HL-60 (cell line): ENCODE data around the gene MYRIP.
A peak's percentile ranks its signal among the peaks of the same experiment; 100 is the strongest.

Experiments used
- DNase-seq, 2 experiments: peaks; one replicate each; pipeline ENCODE4 v3.0.0-alpha.2; 2010 to 2020; ENCODE audit warnings: low read depth in 1 of 2, low spot score in 1 of 2
- H3K27ac ChIP-seq: fragments of 250-450 bp; sonication (Bioruptor Pico); replicated peaks from 2 replicates; pipeline ENCODE4 v1.5.1; 2020; ENCODE audit warnings: mild to moderate bottlenecking, moderate library complexity
- H3K27me3 ChIP-seq: fragments of 250-450 bp; sonication (Bioruptor Pico); 2 replicates; pipeline ENCODE4 v1.5.1; 2021; ENCODE audit warnings: mild to moderate bottlenecking, moderate library complexity; ENCODE audit not compliant: insufficient read depth, poor library complexity, severe bottlenecking
- H3K4me3 ChIP-seq: replicated peaks from 2 replicates; pipeline ENCODE4 v1.5.1; 2011; ENCODE audit warnings: mild to moderate bottlenecking, control low read depth, low read length; ENCODE audit not compliant: insufficient read depth
- GABPA ChIP-seq: IDR thresholded peaks from 2 replicates; pipeline ENCODE4 v1.6.1; 2012; ENCODE audit warnings: low read depth
- POLR2AphosphoS5 ChIP-seq: IDR thresholded peaks from 2 replicates; pipeline ENCODE4 v1.6.1; 2012; ENCODE audit warnings: low read depth
- SPI1 ChIP-seq: IDR thresholded peaks from 2 replicates; pipeline ENCODE4 v1.6.1; 2012; ENCODE audit warnings: low read depth, mild to moderate bottlenecking, borderline replicate concordance
- TF ChIP-seq, protein P1 (sequence below): IDR thresholded peaks from one replicate; pipeline ENCODE4 v1.5.1; 2011; ENCODE audit warnings: low read length, control low read depth, inconsistent platforms; ENCODE audit not compliant: insufficient read depth
- TF ChIP-seq, protein P2 (sequence below): IDR thresholded peaks from 2 replicates; pipeline ENCODE4 v1.6.1; 2012; ENCODE audit warnings: low read depth; ENCODE audit not compliant: insufficient replicate concordance

MYRIP gene

DNA sequence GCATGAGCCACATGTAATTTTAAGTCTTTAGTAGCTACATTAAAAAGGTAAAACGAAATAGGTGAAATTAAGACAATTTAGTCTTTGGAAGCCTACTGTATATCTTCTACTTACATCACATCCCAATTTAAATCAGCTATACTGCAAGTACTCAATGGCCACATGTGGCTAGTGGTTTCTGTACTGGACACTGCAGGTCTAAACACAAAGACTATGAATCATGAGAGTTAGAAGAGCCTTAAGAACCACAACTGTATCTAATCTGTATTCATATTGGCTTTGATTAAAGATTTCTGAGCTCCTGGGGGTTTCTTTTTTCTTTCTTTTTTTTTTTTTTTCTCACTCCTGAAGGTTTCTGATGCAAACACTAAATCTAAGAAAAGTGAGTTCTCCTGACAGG is 497.8 kb downstream of the MYRIP start:
- no peak overlapping the region for H3K4me3 ChIP-seq
- no peak for DNase-seq
- no peaks in the 10 kb centered on the region for H3K27me3 ChIP-seq
- TF ChIP-seq SPI1, result no peak
- TF ChIP-seq POLR2AphosphoS5, result no peak
- TF ChIP-seq GABPA, result no peak
- H3K27ac ChIP-seq, result no peak overlapping the region

DNA sequence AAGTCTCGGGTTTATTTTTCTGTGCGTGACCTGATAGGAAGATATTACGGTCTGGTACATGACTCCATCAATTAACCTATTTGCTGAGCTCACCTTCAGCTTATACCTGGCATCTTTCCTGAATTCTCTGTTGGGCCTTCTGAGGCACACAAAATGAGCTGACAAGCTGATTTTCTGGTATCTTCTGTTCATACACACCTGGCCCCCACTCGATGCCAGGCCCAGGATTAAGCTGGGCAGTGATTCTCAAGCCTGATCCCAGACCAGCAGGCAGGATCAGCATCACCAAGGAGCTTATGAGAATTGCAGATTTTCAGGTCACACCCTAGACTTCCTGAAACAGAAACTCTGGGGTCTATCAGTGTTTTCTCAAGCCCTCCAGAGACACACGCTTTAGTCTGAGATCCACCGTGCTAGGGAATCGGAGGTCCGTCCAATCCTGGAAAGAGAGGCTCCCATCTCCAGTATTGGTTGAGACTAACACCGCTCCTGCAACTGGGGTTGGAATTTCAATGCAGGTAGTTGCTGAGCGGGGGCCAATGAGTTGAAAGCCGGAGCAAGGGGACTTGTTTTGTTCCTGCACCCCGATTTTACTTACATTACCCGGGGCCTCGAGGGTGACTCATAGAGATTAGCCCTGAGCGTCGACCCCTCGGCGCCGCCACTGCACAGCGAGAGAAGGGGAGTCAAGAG is 499.5 kb downstream of the MYRIP start:
- Histone ChIP-seq H3K27ac (peak overlapping the region; percentile 90), H3K27me3 (no peaks in the 10 kb centered on the region), H3K4me3 (peak overlapping the region; percentile 31)
- TF ChIP-seq GABPA (no peak), SPI1 (no peak), POLR2AphosphoS5 (no peak)
- TF ChIP-seq, protein P1, sequence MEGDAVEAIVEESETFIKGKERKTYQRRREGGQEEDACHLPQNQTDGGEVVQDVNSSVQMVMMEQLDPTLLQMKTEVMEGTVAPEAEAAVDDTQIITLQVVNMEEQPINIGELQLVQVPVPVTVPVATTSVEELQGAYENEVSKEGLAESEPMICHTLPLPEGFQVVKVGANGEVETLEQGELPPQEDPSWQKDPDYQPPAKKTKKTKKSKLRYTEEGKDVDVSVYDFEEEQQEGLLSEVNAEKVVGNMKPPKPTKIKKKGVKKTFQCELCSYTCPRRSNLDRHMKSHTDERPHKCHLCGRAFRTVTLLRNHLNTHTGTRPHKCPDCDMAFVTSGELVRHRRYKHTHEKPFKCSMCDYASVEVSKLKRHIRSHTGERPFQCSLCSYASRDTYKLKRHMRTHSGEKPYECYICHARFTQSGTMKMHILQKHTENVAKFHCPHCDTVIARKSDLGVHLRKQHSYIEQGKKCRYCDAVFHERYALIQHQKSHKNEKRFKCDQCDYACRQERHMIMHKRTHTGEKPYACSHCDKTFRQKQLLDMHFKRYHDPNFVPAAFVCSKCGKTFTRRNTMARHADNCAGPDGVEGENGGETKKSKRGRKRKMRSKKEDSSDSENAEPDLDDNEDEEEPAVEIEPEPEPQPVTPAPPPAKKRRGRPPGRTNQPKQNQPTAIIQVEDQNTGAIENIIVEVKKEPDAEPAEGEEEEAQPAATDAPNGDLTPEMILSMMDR, result no peak
- TF ChIP-seq, protein P2, sequence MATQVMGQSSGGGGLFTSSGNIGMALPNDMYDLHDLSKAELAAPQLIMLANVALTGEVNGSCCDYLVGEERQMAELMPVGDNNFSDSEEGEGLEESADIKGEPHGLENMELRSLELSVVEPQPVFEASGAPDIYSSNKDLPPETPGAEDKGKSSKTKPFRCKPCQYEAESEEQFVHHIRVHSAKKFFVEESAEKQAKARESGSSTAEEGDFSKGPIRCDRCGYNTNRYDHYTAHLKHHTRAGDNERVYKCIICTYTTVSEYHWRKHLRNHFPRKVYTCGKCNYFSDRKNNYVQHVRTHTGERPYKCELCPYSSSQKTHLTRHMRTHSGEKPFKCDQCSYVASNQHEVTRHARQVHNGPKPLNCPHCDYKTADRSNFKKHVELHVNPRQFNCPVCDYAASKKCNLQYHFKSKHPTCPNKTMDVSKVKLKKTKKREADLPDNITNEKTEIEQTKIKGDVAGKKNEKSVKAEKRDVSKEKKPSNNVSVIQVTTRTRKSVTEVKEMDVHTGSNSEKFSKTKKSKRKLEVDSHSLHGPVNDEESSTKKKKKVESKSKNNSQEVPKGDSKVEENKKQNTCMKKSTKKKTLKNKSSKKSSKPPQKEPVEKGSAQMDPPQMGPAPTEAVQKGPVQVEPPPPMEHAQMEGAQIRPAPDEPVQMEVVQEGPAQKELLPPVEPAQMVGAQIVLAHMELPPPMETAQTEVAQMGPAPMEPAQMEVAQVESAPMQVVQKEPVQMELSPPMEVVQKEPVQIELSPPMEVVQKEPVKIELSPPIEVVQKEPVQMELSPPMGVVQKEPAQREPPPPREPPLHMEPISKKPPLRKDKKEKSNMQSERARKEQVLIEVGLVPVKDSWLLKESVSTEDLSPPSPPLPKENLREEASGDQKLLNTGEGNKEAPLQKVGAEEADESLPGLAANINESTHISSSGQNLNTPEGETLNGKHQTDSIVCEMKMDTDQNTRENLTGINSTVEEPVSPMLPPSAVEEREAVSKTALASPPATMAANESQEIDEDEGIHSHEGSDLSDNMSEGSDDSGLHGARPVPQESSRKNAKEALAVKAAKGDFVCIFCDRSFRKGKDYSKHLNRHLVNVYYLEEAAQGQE, result no peak
- no peak for DNase-seq

DNA sequence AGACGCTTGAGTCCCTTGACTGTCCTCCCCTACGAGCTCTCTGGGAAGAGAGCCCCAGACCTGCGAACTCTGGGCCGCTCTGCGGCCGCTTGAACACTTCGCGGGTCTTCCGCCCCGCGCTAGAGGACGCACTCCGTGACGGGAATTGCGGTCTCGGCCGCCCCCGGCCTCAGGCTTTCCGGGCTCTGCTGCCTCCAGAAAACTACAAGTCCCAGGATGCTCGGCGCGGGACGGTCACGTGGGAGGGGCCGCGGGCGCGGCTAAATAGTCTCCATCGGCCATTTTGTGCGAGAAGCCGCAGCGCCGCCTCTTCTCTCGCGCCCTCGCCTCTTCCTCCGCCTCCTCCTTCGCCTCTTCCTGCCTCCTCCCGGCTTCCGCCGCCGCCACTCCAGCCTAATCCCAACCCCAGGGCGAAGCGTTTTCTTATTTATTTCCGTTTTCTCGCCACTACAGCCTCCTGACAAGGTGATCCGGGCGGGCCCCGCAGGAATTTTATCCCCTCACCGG is 500.1 kb downstream of the MYRIP start, which contains the start of gene EIF1B:
EIF1B (plus strand) TSS at position 290 of the 507 bp plus-strand sequence. CDS start 235 bp downstream, outside the sequence.
- Histone ChIP-seq H3K4me3 (peak within 1 kb of the TSS; percentile 85), H3K27ac (peak within 1 kb of the TSS; percentile 90), H3K27me3 (no peaks in the 10 kb centered on the region)
- TF ChIP-seq SPI1 (peak; percentile 11; the same call in 1 of the 2 replicates), POLR2AphosphoS5 (peak; percentile 62), GABPA (peak; percentile 62; the same call in 1 of the 2 replicates)
- TF ChIP-seq, protein P2, result no peak
- TF ChIP-seq, protein P1, result peak; percentile 62
- DNase-seq, result peak; percentile 90 to 98
